Astrocyte of the spinal cord (primary cell): ENCODE results near the gene NPC1L1.
"Not testable (repeated sequence)": the region's sequence is repeated elsewhere in the genome, so short reads cannot be mapped to it uniquely, and the experiment has no call there.

Experiments
- DNase-seq: peaks from one replicate; pipeline ENCODE4 v3.0.0; 2011; ENCODE audit warnings: low read depth, low spot score
- H3K4me3 ChIP-seq: 2 replicates; pipeline ENCODE4 v1.5.1; 2011; ENCODE audit warnings: low read depth, mild to moderate bottlenecking, low read length, moderate library complexity
- in situ Hi-C: cut with HindIII; loops from 2 replicates; pipeline ENCODE4 v1.10.0; 2017; ENCODE audit warnings: low sequenced_read_pairs
- TF ChIP-seq, protein P1 (sequence below): IDR thresholded peaks from 2 replicates; pipeline ENCODE4 v1.5.1; 2012; ENCODE audit warnings: low read depth, mild to moderate bottlenecking, low read length, inconsistent platforms

The NPC1L1 gene

DNA sequence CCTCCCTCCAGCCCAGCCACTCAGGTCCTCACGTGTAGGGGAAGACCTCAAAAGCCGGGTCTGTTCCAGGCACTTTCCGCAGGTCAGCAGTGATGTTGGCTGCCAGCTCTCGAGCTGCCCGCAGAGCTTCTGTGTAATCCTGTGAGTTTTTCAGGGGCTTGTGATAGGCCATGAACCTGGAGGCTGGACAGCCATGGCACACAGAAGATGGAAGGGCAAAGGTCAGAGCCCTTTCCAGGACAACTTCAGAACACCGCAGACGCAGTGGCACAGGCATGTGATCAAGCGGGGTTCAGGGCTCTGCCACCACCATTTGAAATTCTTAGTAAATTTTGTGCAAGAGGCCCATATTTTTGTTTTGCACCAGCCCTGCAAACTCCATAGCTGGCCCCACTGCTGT lies 24.0 kb downstream of the NPC1L1 start:
- TF ChIP-seq, protein P1, sequence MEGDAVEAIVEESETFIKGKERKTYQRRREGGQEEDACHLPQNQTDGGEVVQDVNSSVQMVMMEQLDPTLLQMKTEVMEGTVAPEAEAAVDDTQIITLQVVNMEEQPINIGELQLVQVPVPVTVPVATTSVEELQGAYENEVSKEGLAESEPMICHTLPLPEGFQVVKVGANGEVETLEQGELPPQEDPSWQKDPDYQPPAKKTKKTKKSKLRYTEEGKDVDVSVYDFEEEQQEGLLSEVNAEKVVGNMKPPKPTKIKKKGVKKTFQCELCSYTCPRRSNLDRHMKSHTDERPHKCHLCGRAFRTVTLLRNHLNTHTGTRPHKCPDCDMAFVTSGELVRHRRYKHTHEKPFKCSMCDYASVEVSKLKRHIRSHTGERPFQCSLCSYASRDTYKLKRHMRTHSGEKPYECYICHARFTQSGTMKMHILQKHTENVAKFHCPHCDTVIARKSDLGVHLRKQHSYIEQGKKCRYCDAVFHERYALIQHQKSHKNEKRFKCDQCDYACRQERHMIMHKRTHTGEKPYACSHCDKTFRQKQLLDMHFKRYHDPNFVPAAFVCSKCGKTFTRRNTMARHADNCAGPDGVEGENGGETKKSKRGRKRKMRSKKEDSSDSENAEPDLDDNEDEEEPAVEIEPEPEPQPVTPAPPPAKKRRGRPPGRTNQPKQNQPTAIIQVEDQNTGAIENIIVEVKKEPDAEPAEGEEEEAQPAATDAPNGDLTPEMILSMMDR: no peak
- in situ Hi-C loops: no loop called here
- no peak overlapping the region for H3K4me3 ChIP-seq
- DNase-seq: no peak

DNA sequence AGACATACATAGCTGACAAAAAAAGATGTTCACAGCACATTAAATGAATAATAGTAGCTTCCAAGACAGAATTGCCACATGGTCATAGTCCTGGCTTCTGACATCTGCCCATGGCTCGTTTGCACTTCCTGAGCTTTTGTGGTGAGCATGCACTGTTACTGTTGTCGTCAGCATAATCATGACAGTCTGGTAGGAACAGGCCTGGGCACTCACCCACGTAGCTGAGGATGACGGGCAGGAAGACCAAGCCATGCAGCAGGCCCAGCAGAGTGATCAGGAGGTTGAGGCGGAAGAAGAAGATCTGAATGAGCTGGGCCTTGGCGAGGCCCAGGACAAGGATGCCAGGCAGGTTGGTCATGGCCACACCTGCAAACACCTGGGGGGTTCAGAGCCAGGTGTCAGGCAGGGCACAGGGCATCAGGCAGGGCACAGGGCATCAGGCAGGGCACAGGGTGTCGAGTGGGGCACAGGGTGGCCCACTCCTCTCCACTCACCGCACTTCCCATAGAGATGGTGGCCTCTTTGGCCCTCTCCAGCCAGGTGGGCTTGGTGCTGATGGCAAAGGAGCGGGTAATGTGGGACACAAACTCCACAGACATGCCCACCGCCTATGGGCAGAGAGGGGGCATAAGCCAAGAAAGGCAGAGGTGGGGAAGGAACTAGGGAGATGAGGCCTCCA lies 25.4 kb downstream of the NPC1L1 start:
- in situ Hi-C loops: no loop called here
- TF ChIP-seq, protein P1: no peak
- no peak overlapping the region for H3K4me3 ChIP-seq
- DNase-seq: no peak

DNA sequence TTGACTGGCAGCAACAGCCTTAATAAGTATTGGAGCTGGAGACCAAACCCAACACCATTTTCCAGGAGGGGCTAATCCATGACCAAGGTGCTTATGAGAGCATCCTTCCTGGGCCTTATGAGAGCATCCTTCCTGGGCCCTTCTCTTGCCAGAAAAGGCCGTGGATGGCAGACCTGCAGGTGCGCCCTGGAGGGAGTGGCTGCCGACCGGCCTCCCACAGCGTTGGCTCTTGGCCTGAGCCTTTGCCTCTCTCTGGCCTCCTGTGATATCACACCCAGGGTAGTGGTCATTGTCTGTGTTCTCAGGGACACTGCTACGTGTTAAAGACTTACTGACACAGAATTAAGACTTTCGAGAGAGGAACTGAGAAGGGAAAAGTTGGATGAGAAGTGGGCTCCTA lies 28.4 kb downstream of the NPC1L1 start:
- no peak for DNase-seq
- in situ Hi-C loops: no loop called here
- TF ChIP-seq, protein P1: no peak
- H3K4me3 ChIP-seq: no peak overlapping the region

DNA sequence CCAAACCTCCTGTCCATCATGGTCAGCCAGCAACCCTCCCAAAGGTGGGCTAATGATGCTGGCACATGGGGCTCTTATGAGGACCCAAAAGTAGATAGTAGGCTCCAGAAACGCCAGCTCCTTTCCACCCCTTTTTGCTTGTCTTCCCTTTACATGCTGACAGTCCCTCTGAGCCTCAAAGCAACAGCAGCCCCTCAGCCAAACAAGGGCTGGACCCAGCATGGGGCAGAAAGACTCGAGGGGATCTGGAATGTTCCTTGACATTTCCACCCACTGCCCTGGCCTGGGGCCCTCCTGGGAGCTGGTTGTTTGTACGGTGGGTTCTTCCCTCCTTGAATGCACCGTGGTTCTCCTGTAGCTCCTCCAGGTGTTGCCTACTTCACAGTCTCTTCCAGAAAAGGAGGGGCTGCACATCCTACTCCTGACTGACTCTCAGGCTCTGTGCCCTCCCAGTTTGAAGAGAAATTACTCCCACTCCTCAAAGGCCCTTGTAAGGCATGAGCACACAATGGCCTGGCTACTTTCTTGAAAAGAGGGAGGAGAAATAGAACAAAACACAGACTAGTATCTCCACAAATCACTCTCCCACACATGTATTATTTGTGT lies 29.2 kb downstream of the NPC1L1 start:
- TF ChIP-seq, protein P1: no peak
- in situ Hi-C loops: no loop called here

DNA sequence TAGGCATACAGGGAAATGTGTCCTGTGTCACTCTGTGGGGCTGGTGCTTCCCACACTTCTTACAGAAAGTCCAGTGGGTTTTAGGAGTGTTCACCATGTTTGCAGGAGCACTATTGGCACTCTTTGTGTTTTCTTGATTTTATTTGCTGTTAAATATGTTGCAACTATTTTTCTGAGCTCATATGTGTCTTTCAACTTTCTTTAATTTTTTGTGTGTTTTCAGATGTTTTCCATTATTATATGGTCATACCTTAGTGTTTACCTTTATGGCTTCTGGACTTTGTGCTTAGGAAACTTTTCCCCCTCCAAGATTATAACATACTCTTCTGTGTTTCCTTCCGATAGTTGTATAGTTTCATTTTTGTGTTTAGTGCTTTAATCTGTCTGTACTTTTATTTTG lies 29.9 kb downstream of the NPC1L1 start:
- no peak overlapping the region for H3K4me3 ChIP-seq
- no peak for DNase-seq
- in situ Hi-C loops: no loop called here
- TF ChIP-seq, protein P1: no peak

More for the DNA sequence above, 29.2 kb downstream of the NPC1L1 start:
- DNase-seq: no peak
- H3K4me3 ChIP-seq: no peak overlapping the region

DNA sequence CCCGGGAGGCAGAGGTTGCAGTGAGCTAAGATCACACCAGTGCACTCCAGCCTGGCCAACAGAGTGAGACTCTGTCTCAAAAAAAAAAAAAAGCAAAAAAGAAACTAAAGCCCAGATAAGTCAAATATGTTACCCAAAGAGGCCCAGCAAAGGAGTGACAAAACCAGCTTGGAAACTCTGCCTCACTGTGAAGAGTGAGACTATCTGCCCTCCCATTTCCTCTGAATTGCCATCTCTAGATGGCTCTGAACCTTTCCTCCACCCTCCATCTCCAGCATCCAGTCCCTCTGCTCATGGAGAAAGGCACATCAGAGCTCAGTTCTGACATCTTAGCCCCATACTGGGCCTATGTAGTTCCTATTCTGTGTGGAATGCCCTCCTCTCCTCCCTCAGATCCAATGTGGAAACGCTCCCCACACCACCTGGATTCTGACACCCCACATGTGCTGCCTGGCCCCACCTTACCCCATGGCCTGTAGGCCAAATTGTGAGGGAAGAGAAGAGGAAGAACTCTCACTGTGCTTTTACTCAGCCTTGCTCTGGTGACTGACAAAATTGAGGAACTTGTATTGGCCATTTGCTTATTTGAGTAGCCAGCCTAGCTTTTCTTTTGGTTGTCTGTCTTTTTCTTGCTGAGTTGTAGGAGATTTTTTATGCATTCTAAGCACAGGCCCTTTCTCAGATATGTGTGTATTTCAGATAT lies 32.7 kb downstream of the NPC1L1 start:
- DNase-seq: no peak
- no peak overlapping the region for H3K4me3 ChIP-seq
- TF ChIP-seq, protein P1: no peak
- in situ Hi-C loops: no loop called here

DNA sequence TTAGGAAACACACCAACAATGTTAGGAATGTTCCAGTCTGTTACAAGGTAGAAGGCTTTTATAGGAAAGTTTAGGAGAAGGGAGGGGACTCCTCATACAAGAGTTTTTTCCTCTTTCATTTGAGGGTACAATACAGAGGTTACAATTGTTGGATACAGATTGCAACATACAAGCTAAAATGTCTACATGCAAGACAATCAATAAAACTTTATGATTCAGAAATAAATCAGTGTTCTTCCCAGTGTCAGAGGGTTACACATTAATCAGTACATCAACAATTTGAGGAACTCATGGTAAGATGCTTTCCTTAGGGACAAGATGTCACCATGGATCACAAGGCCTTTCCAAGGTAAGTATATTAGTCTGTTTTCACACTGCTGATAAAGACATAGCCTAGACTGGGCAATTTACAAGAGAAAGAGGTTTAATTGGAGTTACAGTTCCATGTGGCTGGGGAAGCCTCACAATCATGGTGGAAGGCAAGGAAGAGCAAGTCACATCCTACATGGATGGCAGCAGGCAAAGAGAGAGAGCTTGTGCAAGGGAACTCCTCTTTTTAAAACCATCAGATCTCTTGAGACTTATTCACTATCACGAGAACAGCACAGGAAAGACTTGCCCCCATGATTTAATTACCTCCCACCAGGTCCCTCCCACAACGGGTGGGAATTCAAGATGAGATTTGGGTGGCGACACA lies 34.4 kb downstream of the NPC1L1 start:
- DNase-seq, H3K4me3 ChIP-seq, in situ Hi-C loops: not testable (repeated sequence)
